Activated CD4-positive, alpha-beta T cell treated with anti-CD3 and anti-CD28 coated beads, Interleukin-2, amount 10 ng/mL, durations not matched to agents 7 days and 5 days (primary cell): ENCODE results near the gene PARP15. TPM values are rescaled to one million over a fixed set of nuclear protein-coding genes. Genes with fewer than 3 reads are reported as not detected.

Experiments
- CTCF ChIA-PET: fragments of 350-600 bp; sonication (Branson Sonifier 250); formaldehyde crosslinking; loops from one replicate; lab custom pipeline; 2021; ENCODE audit warnings: antibody characterized with exemption; lab: Charles Lee
- POLR2A ChIA-PET: fragments of 350-600 bp; sonication (Branson Sonifier 250); formaldehyde crosslinking; loops from one replicate; lab custom pipeline; 2021; ENCODE audit warnings: antibody characterized with exemption; lab: Charles Lee
- DNase-seq: peaks from one replicate; pipeline ENCODE4 v3.0.0-alpha.2; 2020
- H3K27ac Mint-ChIP-seq: one replicate; pipeline ENCODE4 v1.8.0; 2021; ENCODE audit warnings: mild to moderate bottlenecking, moderate library complexity, mixed read lengths
- H3K27me3 Mint-ChIP-seq: one replicate; pipeline ENCODE4 v1.8.0; 2021; ENCODE audit warnings: mixed read lengths
- H3K36me3 Mint-ChIP-seq: one replicate; pipeline ENCODE4 v1.8.0; 2021; ENCODE audit warnings: low read depth, mixed read lengths
- H3K4me1 Mint-ChIP-seq: one replicate; pipeline ENCODE4 v1.8.0; 2021; ENCODE audit warnings: mixed read lengths
- H3K4me3 Mint-ChIP-seq: one replicate; pipeline ENCODE4 v1.8.0; 2021; ENCODE audit warnings: mild to moderate bottlenecking, moderate library complexity, mixed read lengths
- H3K9me3 Mint-ChIP-seq: one replicate; pipeline ENCODE4 v1.8.0; 2021; ENCODE audit warnings: mixed read lengths
- total RNA-seq, 2 experiments: library from RNA; stranded (reverse); gene quantifications; one replicate each; pipeline ENCODE4 v1.2.3, GENCODE V29; 2021

The PARP15 gene
- total RNA-seq, 2 experiments from 2014 or later = 39.8 to 40.9 TPM

DNA sequence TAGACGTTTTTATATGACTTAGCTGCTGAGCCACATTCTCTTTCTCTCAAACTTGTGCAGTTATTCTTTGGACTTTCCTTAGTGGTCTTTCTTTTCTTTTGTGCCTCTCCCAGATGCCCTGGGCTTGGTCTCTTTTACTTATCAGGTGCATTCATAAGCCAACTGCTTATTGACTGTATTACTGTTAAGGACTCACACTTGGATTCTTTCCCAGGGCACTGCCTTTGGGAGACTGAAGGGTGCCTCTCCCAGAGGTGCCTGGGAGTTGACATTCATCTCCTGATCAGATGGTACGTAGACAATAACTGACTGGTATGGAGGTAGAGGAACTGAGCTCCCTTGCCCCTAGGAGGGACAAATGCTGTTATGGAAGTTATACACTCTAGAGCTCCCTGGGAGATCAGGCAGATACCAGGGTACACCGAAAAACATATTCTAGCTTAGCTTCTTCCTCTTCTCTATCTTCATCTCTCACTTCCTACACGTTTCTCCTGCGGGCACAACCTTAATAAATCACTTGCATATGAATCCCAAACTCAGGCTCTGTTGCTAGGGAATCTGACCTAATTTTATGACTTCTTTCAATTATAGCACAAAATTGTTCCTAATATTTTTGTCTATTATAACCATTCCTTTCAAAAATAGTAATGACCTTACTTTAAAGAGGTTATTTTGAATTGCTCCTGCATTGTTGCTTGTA is 24.7 kb downstream of the PARP15 start:
- H3K4me1 Mint-ChIP-seq = peaks cover 12% of the 10 kb centered on the region
- H3K27me3 Mint-ChIP-seq = no peaks in the 10 kb centered on the region
- ChIA-PET CTCF (no interaction called here), POLR2A (no interaction called here)
- DNase-seq = no peak
- peaks cover 43% of the 10 kb centered on the region for H3K36me3 Mint-ChIP-seq
- H3K9me3 Mint-ChIP-seq = peaks cover 5% of the 10 kb centered on the region
- no peak overlapping the region for H3K27ac Mint-ChIP-seq
- no peak overlapping the region for H3K4me3 Mint-ChIP-seq

DNA sequence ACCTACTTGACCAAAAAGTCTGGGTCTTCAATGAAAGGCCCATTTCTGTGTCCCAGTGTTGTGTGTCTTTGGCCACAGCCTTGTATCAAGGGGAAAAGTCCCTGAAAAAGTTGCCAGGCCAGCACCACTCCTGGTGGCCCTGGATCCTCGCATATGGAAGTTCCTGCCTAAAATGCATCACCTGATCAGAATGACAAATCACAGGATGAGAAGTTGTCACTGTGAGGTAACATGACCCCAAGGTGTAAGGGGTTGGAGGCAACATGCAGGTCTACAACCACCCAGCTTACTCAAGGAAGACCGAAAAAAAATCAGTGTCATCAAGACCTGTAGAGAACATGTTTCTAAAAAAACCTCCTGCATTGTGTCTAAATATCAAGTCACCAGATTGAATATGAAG is 25.6 kb downstream of the PARP15 start:
- POLR2A ChIA-PET = interaction anchor here (0.6 kb wide), 1 partner anchor 49 kb away, joined by 4 read pairs; no protein-coding TSS in a partner anchor
- H3K36me3 Mint-ChIP-seq = peaks cover 52% of the 10 kb centered on the region
- no peak overlapping the region for H3K4me3 Mint-ChIP-seq
- no peaks in the 10 kb centered on the region for H3K27me3 Mint-ChIP-seq
- no peak for DNase-seq
- H3K4me1 Mint-ChIP-seq = peaks cover 15% of the 10 kb centered on the region
- CTCF ChIA-PET = interaction anchor here (0.6 kb wide), 1 partner anchor 1056 kb away, joined by 3 read pairs; no protein-coding TSS in a partner anchor
- no peak overlapping the region for H3K27ac Mint-ChIP-seq
- peaks cover 5% of the 10 kb centered on the region for H3K9me3 Mint-ChIP-seq

DNA sequence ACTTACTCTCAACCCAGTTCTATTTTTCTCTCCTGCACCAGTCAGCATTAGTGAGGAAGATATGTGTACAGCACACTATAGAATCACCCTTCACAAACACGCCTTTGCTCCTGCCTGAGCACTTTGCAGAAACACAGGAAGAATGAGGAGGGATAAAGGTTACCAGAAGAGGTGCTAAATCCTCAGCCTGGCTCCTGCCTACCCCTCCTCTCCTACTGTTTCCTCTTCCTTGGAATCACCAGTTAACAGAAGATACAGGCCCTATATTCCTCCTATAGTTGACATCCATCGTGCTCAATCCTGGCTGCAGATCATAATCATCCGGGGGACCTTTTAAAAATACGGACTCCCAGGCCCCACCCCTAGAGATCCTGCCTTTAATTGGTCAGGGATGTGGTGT is 28.9 kb downstream of the PARP15 start:
- peaks cover 33% of the 10 kb centered on the region for H3K4me1 Mint-ChIP-seq
- H3K4me3 Mint-ChIP-seq = no peak overlapping the region
- no peak for DNase-seq
- ChIA-PET CTCF (no interaction called here), POLR2A (no interaction called here)
- peaks cover 5% of the 10 kb centered on the region for H3K9me3 Mint-ChIP-seq
- H3K36me3 Mint-ChIP-seq = peaks cover 61% of the 10 kb centered on the region
- H3K27me3 Mint-ChIP-seq = no peaks in the 10 kb centered on the region
- H3K27ac Mint-ChIP-seq = no peak overlapping the region

DNA sequence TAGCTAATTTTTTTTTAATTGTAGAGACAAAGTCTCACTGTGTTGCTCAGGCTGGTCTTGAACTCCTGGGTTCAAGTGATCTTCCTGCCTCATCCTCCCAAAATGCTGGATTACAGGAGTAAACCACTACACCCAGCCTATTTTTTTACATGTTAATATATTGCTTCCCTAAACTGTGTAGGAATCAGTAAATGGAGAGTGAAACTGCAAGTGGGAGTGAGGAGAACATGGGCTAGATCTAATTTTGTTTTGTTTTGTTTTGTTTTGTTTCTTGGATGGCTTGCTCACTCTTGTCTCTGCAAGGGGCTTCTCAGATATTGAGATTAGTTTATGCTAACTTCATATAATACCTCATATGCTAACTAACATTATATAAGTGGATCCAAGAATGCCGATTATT is 31.5 kb downstream of the PARP15 start:
- Mint-ChIP-seq H3K36me3 (peaks cover 61% of the 10 kb centered on the region), H3K9me3 (peaks cover 5% of the 10 kb centered on the region), H3K27ac (peak overlapping the region; percentile 84), H3K4me1 (peaks cover 29% of the 10 kb centered on the region), H3K27me3 (no peaks in the 10 kb centered on the region), H3K4me3 (no peak overlapping the region)
- DNase-seq = no peak
- POLR2A ChIA-PET = no interaction called here
- CTCF ChIA-PET = no interaction called here

DNA sequence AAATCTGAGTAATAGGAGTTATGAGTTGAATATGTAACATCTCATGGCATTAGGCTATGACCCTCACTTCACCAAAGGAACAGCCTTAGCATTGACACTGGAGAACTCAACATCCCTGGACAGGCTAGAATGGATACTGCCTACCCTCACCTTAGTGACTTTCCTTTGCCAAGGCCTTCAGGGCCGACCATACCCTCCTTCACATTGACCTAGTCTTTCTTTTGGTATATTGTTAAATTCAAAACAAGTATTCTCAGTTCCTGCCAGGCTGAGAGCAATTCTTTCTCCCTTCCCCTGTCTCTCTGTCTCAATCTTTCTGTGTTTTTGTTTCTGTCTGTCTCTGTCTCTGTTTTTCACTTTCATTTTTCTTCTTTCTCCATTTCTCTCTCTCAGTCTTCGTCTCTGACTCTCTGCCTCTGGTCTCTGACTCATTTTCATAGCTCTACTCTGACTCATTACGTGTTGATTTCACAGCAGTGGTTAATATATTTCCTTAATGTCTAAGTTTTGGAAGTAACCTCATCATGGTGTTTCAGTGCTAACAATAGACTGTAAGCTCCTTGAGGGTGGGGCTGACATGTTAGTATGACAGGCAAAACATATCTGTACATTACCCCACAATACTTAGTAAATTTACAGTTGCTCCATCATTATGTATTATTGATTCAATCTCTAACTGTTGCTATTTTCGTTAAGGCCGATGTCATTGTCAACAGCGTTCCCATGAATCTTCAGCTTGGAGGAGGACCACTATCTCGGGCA is 32.5 kb downstream of the PARP15 start:
- DNase-seq = peak; percentile 36
- H3K4me1 Mint-ChIP-seq = peaks cover 28% of the 10 kb centered on the region
- H3K4me3 Mint-ChIP-seq = peak overlapping the region; percentile 21
- no peaks in the 10 kb centered on the region for H3K27me3 Mint-ChIP-seq
- H3K27ac Mint-ChIP-seq = peak overlapping the region; percentile 87
- ChIA-PET POLR2A (interaction anchor here (0.7 kb wide), 1 partner anchor 45 kb away, joined by 6 read pairs; no protein-coding TSS in a partner anchor), CTCF (interaction anchor here (0.6 to 1.2 kb wide), 3 partner anchors 12 to 43 kb away, joined by 3 to 4 read pairs (median 3); no protein-coding TSS in a partner anchor)
- peaks cover 60% of the 10 kb centered on the region for H3K36me3 Mint-ChIP-seq
- H3K9me3 Mint-ChIP-seq = peaks cover 5% of the 10 kb centered on the region

- Mint-ChIP-seq H3K9me3 (peaks cover 5% of the 10 kb centered on the region), H3K4me1 (peaks cover 29% of the 10 kb centered on the region), H3K27me3 (no peaks in the 10 kb centered on the region), H3K36me3 (peaks cover 66% of the 10 kb centered on the region), H3K27ac (peak overlapping the region; percentile 69), H3K4me3 (no peak overlapping the region)
- CTCF ChIA-PET = interaction anchor here (1.2 to 1.3 kb wide), 2 partner anchors 13 to 19 kb away, joined by 3 to 4 read pairs; no protein-coding TSS in a partner anchor
- POLR2A ChIA-PET = no interaction called here
- DNase-seq = no peak
These were observed 35.2 kb downstream of the PARP15 start for GRCh38 chr3:122612696-122613095.

GRCh38 chr3:122615303-122615702 is 37.9 kb downstream of the PARP15 start:
- H3K36me3 Mint-ChIP-seq = peaks cover 70% of the 10 kb centered on the region
- no peak overlapping the region for H3K27ac Mint-ChIP-seq
- DNase-seq = no peak
- no peak overlapping the region for H3K4me3 Mint-ChIP-seq
- peaks cover 5% of the 10 kb centered on the region for H3K9me3 Mint-ChIP-seq
- POLR2A ChIA-PET = no interaction called here
- CTCF ChIA-PET = no interaction called here
- H3K27me3 Mint-ChIP-seq = no peaks in the 10 kb centered on the region
- peaks cover 8% of the 10 kb centered on the region for H3K4me1 Mint-ChIP-seq

GRCh38 chr3:122618614-122619013 is 41.2 kb downstream of the PARP15 start:
- peaks cover 5% of the 10 kb centered on the region for H3K4me1 Mint-ChIP-seq
- POLR2A ChIA-PET = no interaction called here
- no peak for DNase-seq
- H3K36me3 Mint-ChIP-seq = peaks cover 61% of the 10 kb centered on the region
- no peak overlapping the region for H3K4me3 Mint-ChIP-seq
- no peaks in the 10 kb centered on the region for H3K27me3 Mint-ChIP-seq
- no peaks in the 10 kb centered on the region for H3K9me3 Mint-ChIP-seq
- H3K27ac Mint-ChIP-seq = no peak overlapping the region
- CTCF ChIA-PET = interaction anchor here (2.0 kb wide), 1 partner anchor 10 kb away, joined by 5 read pairs; no protein-coding TSS in a partner anchor

- peaks cover 5% of the 10 kb centered on the region for H3K4me1 Mint-ChIP-seq
- no peak overlapping the region for H3K4me3 Mint-ChIP-seq
- H3K27ac Mint-ChIP-seq = no peak overlapping the region
- H3K27me3 Mint-ChIP-seq = no peaks in the 10 kb centered on the region
- H3K9me3 Mint-ChIP-seq = no peaks in the 10 kb centered on the region
- H3K36me3 Mint-ChIP-seq = peaks cover 63% of the 10 kb centered on the region
- no peak for DNase-seq
- POLR2A ChIA-PET = no interaction called here
- CTCF ChIA-PET = interaction anchor here (0.6 to 2.0 kb wide), 2 partner anchors 9 to 23 kb away, joined by 5 read pairs; no protein-coding TSS in a partner anchor
These were observed 41.6 kb downstream of the PARP15 start for GRCh38 chr3:122619040-122619439.

- Mint-ChIP-seq H3K36me3 (peaks cover 60% of the 10 kb centered on the region), H3K4me3 (no peak overlapping the region), H3K27me3 (no peaks in the 10 kb centered on the region), H3K27ac (no peak overlapping the region), H3K9me3 (no peaks in the 10 kb centered on the region), H3K4me1 (peaks cover 3% of the 10 kb centered on the region)
- no peak for DNase-seq
- ChIA-PET POLR2A (no interaction called here), CTCF (interaction anchor here (0.6 to 1.5 kb wide), 6 partner anchors 12 to 397 kb away, joined by 3 to 7 read pairs (median 4); no protein-coding TSS in a partner anchor)
These were observed 42.9 kb downstream of the PARP15 start for GRCh38 chr3:122620399-122620798.

- ChIA-PET CTCF (interaction anchor here (0.6 to 1.7 kb wide), 9 partner anchors 9 to 398 kb away, joined by 3 to 7 read pairs (median 3); no protein-coding TSS in a partner anchor), POLR2A (no interaction called here)
- Mint-ChIP-seq H3K9me3 (no peaks in the 10 kb centered on the region), H3K27me3 (no peaks in the 10 kb centered on the region), H3K27ac (no peak overlapping the region), H3K36me3 (peaks cover 56% of the 10 kb centered on the region), H3K4me1 (peaks cover 3% of the 10 kb centered on the region), H3K4me3 (no peak overlapping the region)
- DNase-seq = no peak
These were observed 43.7 kb downstream of the PARP15 start for GRCh38 chr3:122621112-122621511.

- Mint-ChIP-seq H3K4me3 (no peak overlapping the region), H3K27me3 (no peaks in the 10 kb centered on the region), H3K36me3 (peaks cover 60% of the 10 kb centered on the region), H3K27ac (peak overlapping the region; percentile 11), H3K9me3 (no peaks in the 10 kb centered on the region), H3K4me1 (peaks cover 3% of the 10 kb centered on the region)
- ChIA-PET POLR2A (no interaction called here), CTCF (interaction anchor here (1.0 to 1.7 kb wide), 3 partner anchors 13 to 58 kb away, joined by 3 read pairs; no protein-coding TSS in a partner anchor)
- DNase-seq = no peak
These were observed 45.8 kb downstream of the PARP15 start for GRCh38 chr3:122623031-122623829.
